HepG2 (cell line): ENCODE data around the gene NDEL1. TPM values are rescaled to one million over a fixed set of nuclear protein-coding genes. Genes with fewer than 3 reads are reported as not detected.

Experiments used
- ATAC-seq: fragments of 200-7000 bp; cut with Tn5 transposase; 3 replicates; pipeline ENCODE4 v1.9.1; 2020; ENCODE audit warnings: mild to moderate bottlenecking, moderate library complexity
- BruUV-seq: library from RNA; stranded (reverse); fragments of 400-500 nt; replicated peaks from 2 replicates; lab custom pipeline; 2021; lab: Mats Ljungman, UMichigan
- CTCF ChIA-PET: fragments of 300-600 bp; formaldehyde crosslinking; extraction: SDS; loops from one replicate; lab custom pipeline; 2021; ENCODE audit warnings: low total read pairs, inconsistent platforms, low intra/inter-chr PET ratio; lab: Yijun Ruan, JAX
- POLR2A ChIA-PET: fragments of 350-600 bp; sonication (Branson Sonifier 250); formaldehyde crosslinking; loops from one replicate; lab custom pipeline; 2020; ENCODE audit warnings: antibody characterized with exemption, inconsistent platforms; lab: Yijun Ruan, JAX
- DNase-seq: peaks from one replicate; pipeline ENCODE4 v3.0.0-alpha.2; 2015; ENCODE audit warnings: low spot score
- FAIRE-seq: peaks from 3 replicates; lab custom pipeline; 2011; peaks lifted over from hg19 to GRCh38; lab: Jason Lieb, UNC
- H2AFZ ChIP-seq: one replicate; pipeline ENCODE4 v1.6.1; 2011; ENCODE audit warnings: low read length, inconsistent platforms
- H3K27ac ChIP-seq: fragments of 300-600 bp; 3 replicates; pipeline ENCODE4 v1.8.0; 2011; ENCODE audit warnings: mixed run types, mild to moderate bottlenecking, mixed read lengths, low read length, inconsistent platforms; ENCODE audit not compliant: insufficient read depth; ENCODE audit errors: extremely low read length
- H3K27me3 ChIP-seq, 2 experiments: fragments of 200-600 bp in 1 of 2; 2 replicates in 1 of 2; 3 replicates in 1 of 2; pipeline versions ENCODE4 v1.6.0 to v1.8.0; 2011; ENCODE audit warnings: low read length in 2 of 2, mild to moderate bottlenecking in 2 of 2, moderate library complexity in 2 of 2, inconsistent platforms in 1 of 2; ENCODE audit not compliant: insufficient read depth in 2 of 2, control insufficient read depth in 1 of 2
- H3K36me3 ChIP-seq, 2 experiments: fragments of 200-600 bp in 1 of 2; replicated peaks in 1 of 2; 2 replicates in 1 of 2; 3 replicates in 1 of 2; pipeline versions ENCODE4 v1.5.1 to v1.8.0; 2011; ENCODE audit warnings: low read length in 2 of 2, inconsistent platforms in 1 of 2; ENCODE audit not compliant: insufficient read depth in 2 of 2, control insufficient read depth in 1 of 2
- H3K4me1 ChIP-seq: 2 replicates; pipeline ENCODE4 v1.5.1; 2012; ENCODE audit warnings: low read length, inconsistent platforms; ENCODE audit not compliant: insufficient read depth
- H3K4me2 ChIP-seq: 2 replicates; pipeline ENCODE4 v1.6.0; 2011; ENCODE audit warnings: low read depth, low read length, inconsistent platforms
- H3K4me3 ChIP-seq, 3 experiments: fragments of 200-600 bp in 1 of 3; sonication (generic), shearing (Covaris generic) in 1 of 3; replicated peaks in 1 of 3; 2 replicates each; pipeline ENCODE4 v1.5.1; 2011 to 2016; ENCODE audit warnings: low read length in 3 of 3, inconsistent platforms in 2 of 3, low read depth in 2 of 3, mild to moderate bottlenecking in 2 of 3, control low read depth in 1 of 3, mixed read lengths in 1 of 3; ENCODE audit not compliant: insufficient read depth in 1 of 3
- H3K79me2 ChIP-seq: one replicate; pipeline ENCODE4 v1.6.1; 2011; ENCODE audit warnings: low read length, inconsistent platforms; ENCODE audit not compliant: insufficient read depth
- H3K9ac ChIP-seq: 2 replicates; pipeline ENCODE4 v1.6.0; 2011; ENCODE audit warnings: mild to moderate bottlenecking, low read depth, low read length, inconsistent platforms; ENCODE audit not compliant: insufficient read depth
- H3K9me3 ChIP-seq: 2 replicates; pipeline ENCODE4 v1.5.1; 2012; ENCODE audit warnings: mild to moderate bottlenecking, low read length
- H4K20me1 ChIP-seq: 2 replicates; pipeline ENCODE4 v1.6.0; 2011; ENCODE audit warnings: inconsistent platforms, mild to moderate bottlenecking, low read length, moderate library complexity; ENCODE audit not compliant: insufficient read depth
- E2F5 ChIP-seq: sonication (generic); formaldehyde crosslinking; conservative IDR thresholded peaks from 2 replicates; pipeline ENCODE4 v1.4.0; 2020; ENCODE audit warnings: missing genetic modification reagents
- HMGXB3 ChIP-seq: sonication (generic); formaldehyde crosslinking; IDR thresholded peaks from 2 replicates; pipeline ENCODE4 v1.4.0; 2020; ENCODE audit warnings: missing genetic modification reagents, borderline replicate concordance
- IRF1 ChIP-seq: sonication (generic); formaldehyde crosslinking; IDR thresholded peaks from 2 replicates; pipeline ENCODE4 v1.4.0; 2020; ENCODE audit warnings: low read depth, mild to moderate bottlenecking, missing genetic modification reagents
- NAIF1 ChIP-seq: sonication (generic); formaldehyde crosslinking; IDR thresholded peaks from 2 replicates; pipeline ENCODE4 v1.5.0; 2020; ENCODE audit warnings: mild to moderate bottlenecking, missing genetic modification reagents, borderline replicate concordance
- NCOA1 ChIP-seq: sonication (generic); formaldehyde crosslinking; IDR thresholded peaks from 2 replicates; pipeline ENCODE4 v1.9.0; 2021; ENCODE audit warnings: missing genetic modification reagents
- PCBP2 ChIP-seq: fragments of 200-400 bp; formaldehyde crosslinking; optimal IDR thresholded peaks from 2 replicates; pipeline ENCODE3; 2018; ENCODE audit warnings: low read length, low read depth; ENCODE audit not compliant: poor library complexity, severe bottlenecking
- SMAD3 ChIP-seq: sonication (generic); formaldehyde crosslinking; IDR thresholded peaks from 2 replicates; pipeline ENCODE4 v1.4.0; 2020; ENCODE audit warnings: missing genetic modification reagents
- SMAD9 ChIP-seq: sonication (generic); formaldehyde crosslinking; IDR thresholded peaks from 2 replicates; pipeline ENCODE4 v1.5.1; 2020; ENCODE audit warnings: mild to moderate bottlenecking, missing genetic modification reagents
- STAT6 ChIP-seq: sonication (generic); formaldehyde crosslinking; IDR thresholded peaks from 2 replicates; pipeline ENCODE4 v1.4.0; 2020; ENCODE audit warnings: missing genetic modification reagents, mild to moderate bottlenecking, borderline replicate concordance
- ZBTB42 ChIP-seq: sonication (generic); formaldehyde crosslinking; IDR thresholded peaks from 2 replicates; pipeline ENCODE4 v1.5.0; 2020; ENCODE audit warnings: mild to moderate bottlenecking, missing genetic modification reagents
- ZFP36 ChIP-seq: fragments of 150-350 bp; IDR thresholded peaks from 2 replicates; pipeline ENCODE4 v1.6.1; 2018; ENCODE audit warnings: borderline replicate concordance, low read length, low read depth; ENCODE audit not compliant: partially characterized antibody
- ZMYM4 ChIP-seq: sonication (generic); formaldehyde crosslinking; IDR thresholded peaks from 2 replicates; pipeline ENCODE4 v1.8.1; 2023; ENCODE audit warnings: mild to moderate bottlenecking, missing genetic modification reagents
- ZNF138 ChIP-seq: sonication (generic); formaldehyde crosslinking; IDR thresholded peaks from 2 replicates; pipeline ENCODE4 v1.5.0; 2020; ENCODE audit warnings: mild to moderate bottlenecking, low read depth, missing genetic modification reagents
- ZNF354B ChIP-seq: sonication (generic); formaldehyde crosslinking; IDR thresholded peaks from 2 replicates; pipeline ENCODE4 v1.8.0; 2022; ENCODE audit warnings: mild to moderate bottlenecking, missing genetic modification reagents
- ZNF672 ChIP-seq: sonication (generic); formaldehyde crosslinking; IDR thresholded peaks from 2 replicates; pipeline ENCODE4 v1.8.1; 2022; ENCODE audit warnings: missing genetic modification reagents
- ZNF878 ChIP-seq: sonication (generic); formaldehyde crosslinking; IDR thresholded peaks from 2 replicates; pipeline ENCODE4 v1.8.1; 2023; ENCODE audit warnings: mild to moderate bottlenecking, missing genetic modification reagents, moderate library complexity
- ZSCAN31 ChIP-seq: sonication (generic); formaldehyde crosslinking; IDR thresholded peaks from 2 replicates; pipeline ENCODE4 v1.5.0; 2020; ENCODE audit warnings: low read depth, mild to moderate bottlenecking, missing genetic modification reagents
- WGBS: methylation state at CpG from one replicate; pipeline ENCODE4 v1.1.6; 2017; ENCODE audit warnings: low lambda C conversion rate; 5-methylcytosine and 5-hydroxymethylcytosine counted together
- in situ Hi-C: cut with HindIII; loops from 2 replicates; pipeline ENCODE4 v1.10.0; 2017; ENCODE audit warnings: low pct_unique_long_range_greater_than_20kb; ENCODE audit not compliant: extremely low pct_ligation_motif_present
- intact Hi-C: fragments of 100-400 bp; cut with micrococcal nuclease; formaldehyde crosslinking; loops from one replicate; pipeline ENCODE4 v1.10.0; 2022; ENCODE audit not compliant: unreplicated experiment
- polyA plus RNA-seq, 8 experiments: library from polyadenylated mRNA; depleted of rRNA in 3 of 8; stranded (reverse) in 7 of 8; unstranded in 1 of 8; fragments of >200 nt; fragmentation: Illumina TruSeq in 4 of 8; extraction: Trizol in 4 of 8; gene quantifications; 2 replicates each; pipeline versions ENCODE4 v1.2.1 to v1.2.3, GENCODE V29; 2011 to 2016; ENCODE audit warnings: low read depth in 4 of 8, missing spikeins in 1 of 8, mixed read lengths in 1 of 8; ENCODE audit not compliant: insufficient read depth in 1 of 8
- total RNA-seq, 5 experiments: library from RNA; depleted of rRNA; stranded (reverse); fragments of >200 nt; fragmentation: Illumina TruSeq; extraction: Trizol; gene quantifications; 2 replicates each; pipeline ENCODE4 v1.2.3, GENCODE V29; 2016; ENCODE audit warnings: low read depth in 1 of 5

NDEL1 gene
- total and polyA plus RNA-seq, 2 of the 13 experiments (the other 11 are each of a cell fraction or from before 2014, with no cell fraction given): 59.8 to 153 TPM

- Histone ChIP-seq H2AFZ (no peak overlapping the region), H3K4me1 (peaks cover 9% of the 10 kb centered on the region; the same call in 1 of the 2 replicates), H3K79me2 (no peaks in the 10 kb centered on the region), H3K9ac (no peak overlapping the region), H3K27ac (no peak overlapping the region), H3K36me3 (peaks cover 47 to 95% of the 10 kb centered on the region in 2 experiments), H3K27me3 (no peaks in the 10 kb centered on the region), H3K4me2 (no peak overlapping the region), H4K20me1 (no peaks in the 10 kb centered on the region), H3K9me3 (no peaks in the 10 kb centered on the region), H3K4me3 (no peak overlapping the region)
- WGBS: 95% methylated on average over 15 of the region's 17 CpGs
- intact Hi-C loops: no loop called here
- POLR2A ChIA-PET: no interaction called here
- no peak for ATAC-seq
- FAIRE-seq: no peak
- no TSS peak for BruUV-seq
- CTCF ChIA-PET: no interaction called here
- in situ Hi-C loops: no loop called here
- DNase-seq: no peak
- no peak for TF ChIP-seq ZMYM4
- no peak for TF ChIP-seq SMAD3 (CRISPR knock-in tag)
- TF ChIP-seq PCBP2: no peak
- TF ChIP-seq ZNF354B (CRISPR knock-in tag): no peak
- no peak for TF ChIP-seq NCOA1
- TF ChIP-seq ZNF672: no peak
- TF ChIP-seq ZSCAN31 (CRISPR knock-in tag): no peak
- no peak for TF ChIP-seq ZFP36
- TF ChIP-seq STAT6 (CRISPR knock-in tag): no peak
- TF ChIP-seq HMGXB3: no peak
- TF ChIP-seq NAIF1 (CRISPR knock-in tag): no peak
- TF ChIP-seq ZNF138 (CRISPR knock-in tag): no peak
- TF ChIP-seq ZNF878 (CRISPR knock-in tag): no peak
- no peak for TF ChIP-seq IRF1 (CRISPR knock-in tag)
- no peak for TF ChIP-seq SMAD9 (CRISPR knock-in tag)
- no peak for TF ChIP-seq ZBTB42
- no peak for TF ChIP-seq E2F5 (CRISPR knock-in tag)
These were observed 56.4 kb downstream of the NDEL1 start for GRCh38 chr17:8492121-8492520.
